H9 (cell line): ENCODE results near the gene RRBP1. TPM values are rescaled to one million over a fixed set of nuclear protein-coding genes. Genes with fewer than 3 reads are reported as not detected.

Experiments used
- DNase-seq: peaks from one replicate; pipeline ENCODE4 v3.0.0-alpha.2; 2017
- H2AFZ ChIP-seq: one replicate; pipeline ENCODE4 v1.6.1; 2013; ENCODE audit warnings: mild to moderate bottlenecking, low read length, control low read depth, moderate library complexity
- H2AK5ac ChIP-seq: 2 replicates; pipeline ENCODE4 v1.6.1; 2013; ENCODE audit warnings: low read length, control low read depth, mixed read lengths; ENCODE audit not compliant: insufficient read length
- H2BK120ac ChIP-seq: one replicate; pipeline ENCODE4 v1.6.1; 2013; ENCODE audit warnings: low read depth, mild to moderate bottlenecking, low read length, control low read depth, inconsistent platforms; ENCODE audit not compliant: poor library complexity, severe bottlenecking
- H2BK12ac ChIP-seq: 2 replicates; pipeline ENCODE4 v1.6.1; 2013; ENCODE audit warnings: low read length, control low read depth, mixed read lengths, low read depth; ENCODE audit not compliant: insufficient read length
- H2BK15ac ChIP-seq: 2 replicates; pipeline ENCODE4 v1.6.1; 2013; ENCODE audit warnings: low read depth, low read length, control low read depth
- H2BK20ac ChIP-seq: one replicate; pipeline ENCODE4 v1.6.1; 2013; ENCODE audit warnings: low read depth, mild to moderate bottlenecking, low read length, control low read depth, inconsistent platforms; ENCODE audit not compliant: poor library complexity, severe bottlenecking
- H2BK5ac ChIP-seq: 2 replicates; pipeline ENCODE4 v1.6.1; 2013; ENCODE audit warnings: low read length, control low read depth, mixed read lengths; ENCODE audit not compliant: insufficient read length
- H3K14ac ChIP-seq: 2 replicates; pipeline ENCODE4 v1.6.1; 2013; ENCODE audit warnings: low read length, control low read depth; ENCODE audit not compliant: insufficient read depth
- H3K18ac ChIP-seq: 2 replicates; pipeline ENCODE4 v1.6.1; 2013; ENCODE audit warnings: low read depth, mild to moderate bottlenecking, mixed read lengths, low read length, control low read depth; ENCODE audit not compliant: insufficient read length
- H3K23ac ChIP-seq: 2 replicates; pipeline ENCODE4 v1.6.1; 2013; ENCODE audit warnings: low read length, control low read depth, mixed read lengths, low read depth; ENCODE audit not compliant: insufficient read length
- H3K23me2 ChIP-seq: 2 replicates; pipeline ENCODE4 v1.6.1; 2013; ENCODE audit warnings: low read depth, mild to moderate bottlenecking, mixed read lengths, low read length, control low read depth; ENCODE audit not compliant: insufficient read length, poor library complexity, severe bottlenecking
- H3K27ac ChIP-seq: 2 replicates; pipeline ENCODE4 v1.5.1; 2013; ENCODE audit warnings: low read length, control low read depth, mixed read lengths, low read depth; ENCODE audit not compliant: insufficient read length
- H3K27me3 ChIP-seq: 2 replicates; pipeline ENCODE4 v1.6.1; 2013; ENCODE audit warnings: low read length, control low read depth, inconsistent platforms; ENCODE audit not compliant: insufficient read depth
- H3K4ac ChIP-seq: 2 replicates; pipeline ENCODE4 v1.6.1; 2013; ENCODE audit warnings: low read depth, mild to moderate bottlenecking, control low read depth, inconsistent platforms, low read length, moderate library complexity
- H3K4me1 ChIP-seq: 2 replicates; pipeline ENCODE4 v1.6.1; 2013; ENCODE audit warnings: low read length, control low read depth, inconsistent platforms; ENCODE audit not compliant: insufficient read depth
- H3K4me2 ChIP-seq: 2 replicates; pipeline ENCODE4 v1.6.1; 2013; ENCODE audit warnings: low read length, control low read depth, mixed read lengths; ENCODE audit not compliant: insufficient read length, insufficient read depth
- H3K56ac ChIP-seq: 2 replicates; pipeline ENCODE4 v1.6.1; 2013; ENCODE audit warnings: low read depth, mild to moderate bottlenecking, mixed read lengths, low read length, control low read depth; ENCODE audit not compliant: insufficient read length
- H3K79me1 ChIP-seq: 2 replicates; pipeline ENCODE4 v1.6.1; 2013; ENCODE audit warnings: low read depth, mild to moderate bottlenecking, moderate library complexity, low read length, control low read depth, inconsistent platforms; ENCODE audit not compliant: insufficient read depth, poor library complexity, severe bottlenecking
- H3K79me2 ChIP-seq: 2 replicates; pipeline ENCODE4 v1.6.1; 2013; ENCODE audit warnings: low read length, control low read depth, inconsistent platforms; ENCODE audit not compliant: insufficient read depth
- H3K9ac ChIP-seq: 2 replicates; pipeline ENCODE4 v1.6.1; 2013; ENCODE audit warnings: low read length, control low read depth, mixed read lengths; ENCODE audit not compliant: insufficient read length; ENCODE audit errors: extremely low read depth
- H3K9me3 ChIP-seq: one replicate; pipeline ENCODE4 v1.6.1; 2013; ENCODE audit warnings: low read depth, low read length, inconsistent platforms; ENCODE audit not compliant: control insufficient read depth
- H3T11ph ChIP-seq: one replicate; pipeline ENCODE4 v1.6.1; 2013; ENCODE audit warnings: mild to moderate bottlenecking, low read length, control low read depth, inconsistent platforms
- H4K20me1 ChIP-seq: one replicate; pipeline ENCODE4 v1.6.1; 2013; ENCODE audit not compliant: control insufficient read depth, insufficient read length, insufficient read depth
- H4K5ac ChIP-seq: 2 replicates; pipeline ENCODE4 v1.6.1; 2013; ENCODE audit warnings: low read depth, mild to moderate bottlenecking, mixed read lengths, low read length, control low read depth; ENCODE audit not compliant: insufficient read length
- H4K8ac ChIP-seq: replicated peaks from 2 replicates; pipeline ENCODE4 v1.6.1; 2013; ENCODE audit warnings: low read length, control low read depth, mixed read lengths, low read depth; ENCODE audit not compliant: insufficient read length
- H4K91ac ChIP-seq: 2 replicates; pipeline ENCODE4 v1.6.1; 2013; ENCODE audit warnings: low read depth, mild to moderate bottlenecking, moderate library complexity, mixed read lengths, low read length, control low read depth; ENCODE audit not compliant: insufficient read length
- H3K27ac Mint-ChIP-seq, 3 experiments: 2 replicates in 2 of 3; 3 replicates in 1 of 3; pipeline ENCODE4 v1.8.0; 2020 to 2021; ENCODE audit warnings: mixed read lengths in 3 of 3, mild to moderate bottlenecking in 1 of 3, moderate library complexity in 1 of 3
- H3K27me3 Mint-ChIP-seq: 2 replicates; pipeline ENCODE4 v1.8.0; 2021; ENCODE audit warnings: low read depth, mild to moderate bottlenecking, moderate library complexity, mixed read lengths
- H3K36me3 Mint-ChIP-seq, 3 experiments: 2 replicates in 2 of 3; 3 replicates in 1 of 3; pipeline ENCODE4 v1.8.0; 2020 to 2021; ENCODE audit warnings: low read depth in 3 of 3, mixed read lengths in 3 of 3; ENCODE audit not compliant: insufficient read depth in 1 of 3
- H3K4me1 Mint-ChIP-seq, 2 experiments: 2 replicates each; pipeline ENCODE4 v1.8.0; 2020; ENCODE audit warnings: mixed read lengths in 2 of 2
- H3K4me3 Mint-ChIP-seq, 2 experiments: 2 replicates in 1 of 2; 3 replicates in 1 of 2; pipeline ENCODE4 v1.8.0; 2020 to 2021; ENCODE audit warnings: mild to moderate bottlenecking in 2 of 2, mixed read lengths in 2 of 2, moderate library complexity in 1 of 2
- H3K9me3 Mint-ChIP-seq, 2 experiments: 2 replicates in 1 of 2; 3 replicates in 1 of 2; pipeline ENCODE4 v1.8.0; 2020; ENCODE audit warnings: mild to moderate bottlenecking in 2 of 2, mixed read lengths in 2 of 2, moderate library complexity in 1 of 2
- CTCF ChIP-seq: fragments of 200-600 bp; sonication (generic); conservative IDR thresholded peaks from 3 replicates; pipeline ENCODE4 v1.8.0; 2021; ENCODE audit warnings: antibody characterized with exemption, mild to moderate bottlenecking
- WGBS: extraction: QIAGEN DNeasy Blood & Tissue Kit; methylation state at CpG from one replicate; pipeline ENCODE4 v1.1.7; 2013; ENCODE audit warnings: missing lambda C conversion rate, low lambda C conversion rate, mixed read lengths; ENCODE audit not compliant: insufficient read length; ENCODE audit errors: extremely low coverage; 5-methylcytosine and 5-hydroxymethylcytosine counted together
- total RNA-seq: library from RNA; stranded (reverse); gene quantifications from 2 replicates; pipeline ENCODE4 v1.2.1, GENCODE V29; 2021

Gene RRBP1
- total RNA-seq, 1 experiment from 2014 or later: 97.8 TPM

- no peak overlapping the region for H3K23ac ChIP-seq
- no peak overlapping the region for H4K5ac ChIP-seq
- H2BK15ac ChIP-seq: no peak overlapping the region
- H3K36me3 Mint-ChIP-seq: peaks cover 3 to 18% (median 9%) of the 10 kb centered on the region in 3 experiments; a peak in 6 of 7 replicates
- H4K91ac ChIP-seq: no peak overlapping the region
- no peak overlapping the region for H3K4me3 Mint-ChIP-seq
- no peak overlapping the region for H2AFZ ChIP-seq
- peaks cover 7 to 12% of the 10 kb centered on the region in 2 experiments for H3K4me1 Mint-ChIP-seq
- H3K4me1 ChIP-seq: no peaks in the 10 kb centered on the region; the same call in 1 of the 2 replicates
- TF ChIP-seq CTCF: no peak
- H3K27ac Mint-ChIP-seq: peak overlapping the region; percentile 74 to 96 (median 93); a peak in 5 of 7 replicates
- no peaks in the 10 kb centered on the region for H3K9me3 ChIP-seq
- no peak overlapping the region for H3K4me2 ChIP-seq
- H3K79me1 ChIP-seq: no peaks in the 10 kb centered on the region
- no peaks in the 10 kb centered on the region for H3K27me3 ChIP-seq
- H4K8ac ChIP-seq: no peak overlapping the region
- DNase-seq: peak; percentile 36
- no peaks in the 10 kb centered on the region for H4K20me1 ChIP-seq
- no peak overlapping the region for H2BK120ac ChIP-seq
- no peaks in the 10 kb centered on the region for H3K79me2 ChIP-seq
- no peaks in the 10 kb centered on the region; the same call in 1 of the 2 replicates for H3K27me3 Mint-ChIP-seq
- no peak overlapping the region for H3K18ac ChIP-seq
- no peaks in the 10 kb centered on the region for H3K9me3 Mint-ChIP-seq
- no peak overlapping the region for H2BK5ac ChIP-seq
- no CpG with 5 or more reads among the region's 16 CpGs for WGBS
- H2BK20ac ChIP-seq: no peak overlapping the region
- no peak overlapping the region for H3K27ac ChIP-seq
- H2BK12ac ChIP-seq: no peak overlapping the region
- no peak overlapping the region for H3T11ph ChIP-seq
- no peak overlapping the region; the same call in 1 of the 2 replicates for H3K14ac ChIP-seq
- H3K4ac ChIP-seq: no peak overlapping the region
- H2AK5ac ChIP-seq: no peak overlapping the region
- no peaks in the 10 kb centered on the region for H3K23me2 ChIP-seq
- no peak overlapping the region for H3K56ac ChIP-seq
- no peak overlapping the region for H3K9ac ChIP-seq
Observed at GRCh38 chr20:17612287-17612991, 69.6 kb downstream of the RRBP1 start.
